Erythroblast (primary cell): ENCODE data around the gene NCKAP5.
A peak's percentile ranks its signal among the peaks of the same experiment; 100 is the strongest.

Experiments
- DNase-seq, 2 experiments: peaks; one replicate each; lab custom pipeline; 2025; lab: John Stamatoyannopoulos, UW
- GATA1 ChIP-seq: IDR thresholded peaks from 2 replicates; pipeline ENCODE4 v1.6.1; 2011; ENCODE audit warnings: low read depth, mild to moderate bottlenecking, control low read depth, low read length, moderate library complexity
- POLR2A ChIP-seq: IDR thresholded peaks from 2 replicates; pipeline ENCODE4 v1.6.1; 2011; ENCODE audit warnings: mild to moderate bottlenecking, low read length

Gene NCKAP5

GRCh38 chr2:133198678-133199077 lies 369.6 kb downstream of the NCKAP5 start:
- DNase-seq, result no peak
- no peak for TF ChIP-seq POLR2A
- TF ChIP-seq GATA1, result no peak

GRCh38 chr2:133197156-133197555 lies 371.1 kb downstream of the NCKAP5 start:
- TF ChIP-seq POLR2A, result no peak
- TF ChIP-seq GATA1, result no peak
- no peak for DNase-seq

GRCh38 chr2:133194777-133195335 lies 373.4 kb downstream of the NCKAP5 start:
- no peak for DNase-seq
- no peak for TF ChIP-seq GATA1
- no peak for TF ChIP-seq POLR2A

GRCh38 chr2:133194362-133194655 lies 374.0 kb downstream of the NCKAP5 start:
- no peak for TF ChIP-seq POLR2A
- no peak for TF ChIP-seq GATA1
- DNase-seq, result no peak

GRCh38 chr2:133193544-133194361 lies 374.5 kb downstream of the NCKAP5 start:
- DNase-seq, result no peak
- no peak for TF ChIP-seq POLR2A
- TF ChIP-seq GATA1, result no peak

GRCh38 chr2:133192028-133192427 lies 376.2 kb downstream of the NCKAP5 start:
- TF ChIP-seq GATA1, result no peak
- no peak for TF ChIP-seq POLR2A
- DNase-seq, result no peak

- DNase-seq, result no peak
- TF ChIP-seq POLR2A (no peak), GATA1 (no peak)
Measured at GRCh38 chr2:133177196-133177595, 391.1 kb downstream of the NCKAP5 start.

- TF ChIP-seq POLR2A (no peak), GATA1 (no peak)
- DNase-seq, result no peak
Measured at GRCh38 chr2:133175926-133176325, 392.3 kb downstream of the NCKAP5 start.

GRCh38 chr2:133173224-133173623 lies 395.0 kb downstream of the NCKAP5 start:
- DNase-seq, result no peak
- no peak for TF ChIP-seq GATA1
- TF ChIP-seq POLR2A, result no peak

GRCh38 chr2:133171393-133172004 lies 396.8 kb downstream of the NCKAP5 start:
- TF ChIP-seq POLR2A, result no peak
- TF ChIP-seq GATA1, result no peak
- DNase-seq, result peak; percentile 9 to 45

GRCh38 chr2:133169274-133169912 lies 398.9 kb downstream of the NCKAP5 start:
- no peak for DNase-seq
- no peak for TF ChIP-seq GATA1
- no peak for TF ChIP-seq POLR2A

GRCh38 chr2:133167990-133168389 lies 400.3 kb downstream of the NCKAP5 start:
- no peak for TF ChIP-seq GATA1
- no peak for TF ChIP-seq POLR2A
- DNase-seq, result no peak

GRCh38 chr2:133167223-133167622 lies 401.0 kb downstream of the NCKAP5 start:
- no peak for DNase-seq
- TF ChIP-seq POLR2A (no peak), GATA1 (no peak)

- no peak for DNase-seq
- no peak for TF ChIP-seq GATA1
- TF ChIP-seq POLR2A, result no peak
Measured at GRCh38 chr2:133166031-133166430, 402.2 kb downstream of the NCKAP5 start.
